G401 (cell line): Measurements from ENCODE around the gene NDUFA5. TPM values are rescaled to one million over a fixed set of nuclear protein-coding genes. Genes with fewer than 3 reads are reported as not detected.
A peak's percentile ranks its signal among the peaks of the same experiment; 100 is the strongest.

Experiments used
- DNase-seq: peaks from one replicate; pipeline ENCODE4 v3.0.0-alpha.2; 2015; ENCODE audit warnings: low spot score
- in situ Hi-C: cut with HindIII; loops from 2 replicates; pipeline ENCODE4 v1.10.0; 2016; ENCODE audit warnings: low sequenced_read_pairs, mixed read lengths
- total RNA-seq: library from RNA; depleted of rRNA; stranded (reverse); fragments of >200 nt; shearing (Covaris generic); gene quantifications from 2 replicates; pipeline ENCODE4 v1.2.3, GENCODE V29; 2014; rRNA removed

Gene NDUFA5
- total RNA-seq: 50.6 and 81.8 TPM in 2 replicates

DNA sequence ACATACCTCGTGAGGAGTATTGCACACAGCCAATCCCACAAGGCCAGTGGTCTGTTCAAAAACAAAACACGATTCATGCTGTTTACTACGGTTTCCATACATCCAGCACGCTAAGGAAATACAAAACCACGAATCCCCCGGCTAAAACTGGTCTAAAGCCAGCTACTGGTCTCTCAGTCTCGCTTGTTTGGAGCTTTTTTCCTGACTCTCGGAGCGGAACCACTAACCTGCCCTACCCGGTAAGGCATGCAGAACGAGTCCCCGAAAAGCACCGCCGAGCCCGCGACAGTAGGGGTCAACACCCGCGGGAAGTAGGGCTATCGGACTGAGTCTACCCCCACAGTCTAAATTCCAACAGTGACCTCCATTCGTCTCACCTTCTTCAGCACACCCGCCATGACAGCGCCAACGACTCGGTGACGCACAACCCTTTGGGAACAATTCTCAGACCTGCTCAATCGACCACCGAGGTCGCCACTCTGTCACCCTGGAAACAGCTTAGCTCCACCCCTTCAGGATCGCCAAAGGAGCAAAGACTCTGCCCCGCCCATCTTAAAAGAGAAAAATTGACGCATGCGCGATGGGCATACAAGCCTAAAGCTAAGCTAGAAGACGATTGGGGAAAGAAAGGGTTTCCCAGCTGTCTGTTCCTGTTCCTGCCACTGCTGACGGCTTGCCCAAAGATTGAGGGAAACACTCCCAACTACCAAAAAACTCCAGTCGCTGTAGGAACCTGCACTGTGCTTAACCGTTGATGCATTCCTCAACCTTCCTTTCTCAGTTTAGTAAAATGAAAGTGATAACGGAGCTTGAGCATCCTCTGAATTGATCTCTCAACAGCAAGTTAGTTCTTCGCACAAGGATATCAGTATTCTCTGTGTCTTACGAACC, at the start of gene NDUFA5:
Gene NDUFA5, minus strand, starts transcription at position 421 of the 891 bp plus-strand sequence. Its CDS starts 23 bp downstream, at position 398.
- DNase-seq: peak; percentile 100
- in situ Hi-C loops: no loop called here

DNA sequence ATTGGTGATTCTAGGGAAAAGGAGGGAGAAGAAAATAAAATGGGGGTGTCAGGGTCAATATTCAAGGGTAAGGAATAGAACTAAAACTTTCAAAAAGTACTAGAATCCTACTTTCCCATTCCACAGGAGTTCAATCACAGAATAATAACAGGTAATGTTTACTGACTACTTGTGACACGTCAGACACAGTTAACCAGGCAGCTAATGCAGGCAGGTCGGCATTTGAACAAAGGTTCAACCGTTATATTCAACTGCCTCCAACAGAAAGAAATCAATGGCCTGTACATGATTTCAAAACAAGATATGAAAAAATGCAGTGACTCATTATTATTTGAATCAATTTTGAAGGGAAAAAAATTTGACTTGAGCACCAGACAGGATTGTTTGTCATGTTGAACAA, 47.1 kb upstream of the NDUFA5 start:
- in situ Hi-C loops: no loop called here
- no peak for DNase-seq

DNA sequence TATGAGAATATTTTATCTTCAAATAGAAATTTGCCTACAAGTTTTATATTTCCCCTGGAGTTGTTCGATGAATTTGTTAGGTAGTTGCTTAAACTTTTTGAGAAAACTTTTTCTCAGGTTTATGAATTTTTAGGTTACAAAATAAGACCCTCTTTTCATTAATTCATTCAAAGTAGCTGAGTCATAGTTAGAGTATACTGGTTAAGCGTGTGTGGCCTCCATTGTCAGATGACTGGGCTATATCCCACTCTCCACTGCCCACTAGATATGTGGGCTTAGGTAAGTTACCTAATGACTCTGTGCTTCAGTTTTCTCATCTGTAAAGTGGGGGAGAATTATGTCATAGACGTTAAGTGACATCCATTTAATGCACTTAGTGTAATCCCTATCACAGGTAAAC, 45.0 kb upstream of the NDUFA5 start:
- in situ Hi-C loops: no loop called here

DNA sequence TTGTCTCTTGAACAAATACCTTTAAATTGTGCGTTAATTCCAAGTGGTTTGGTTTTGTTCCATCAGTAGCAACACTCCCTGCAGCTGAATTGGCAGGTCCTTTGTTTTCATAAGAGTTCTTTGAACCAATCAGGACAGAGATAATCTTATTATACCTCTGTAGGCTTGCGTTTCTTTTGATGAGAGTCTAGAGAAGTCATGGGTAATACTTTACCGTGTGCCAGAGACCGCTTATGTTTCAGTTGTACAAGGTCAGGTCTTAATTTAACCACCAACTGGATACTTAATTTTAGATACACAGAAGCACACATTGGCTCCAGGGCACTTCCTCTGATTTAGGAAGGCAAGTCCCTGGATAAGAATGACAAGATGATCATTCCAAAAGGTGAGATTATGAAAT, 43.9 kb upstream of the NDUFA5 start, which contains the start of gene ASB15:
Gene ASB15, plus strand, starts transcription at position 292 of the 400 bp plus-strand sequence. CDS start 12,682 bp downstream, outside the sequence.
- DNase-seq: peak; percentile 15
- in situ Hi-C loops: no loop called here

More for the DNA sequence above, 45.0 kb upstream of the NDUFA5 start:
- DNase-seq: no peak

DNA sequence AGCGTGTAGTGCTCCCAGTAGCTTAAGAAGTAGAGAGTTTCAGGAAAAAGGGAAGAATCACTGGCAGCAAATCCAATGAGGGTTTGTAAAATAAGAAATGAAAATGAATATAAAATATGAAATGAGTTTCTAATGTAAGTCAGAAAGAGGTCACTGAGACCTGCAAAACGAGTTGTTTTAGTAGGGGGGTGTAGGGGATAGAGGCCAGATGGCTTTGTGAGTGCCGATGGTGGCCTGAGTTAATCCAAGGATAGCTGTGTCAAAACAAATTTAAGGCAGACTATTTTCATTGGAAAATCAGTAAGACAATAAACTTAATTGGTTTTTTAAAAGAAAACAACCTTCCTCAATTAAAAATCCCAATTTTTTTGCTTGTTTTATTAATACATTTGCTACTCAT, 43.3 kb upstream of the NDUFA5 start:
- in situ Hi-C loops: no loop called here
- no peak for DNase-seq

DNA sequence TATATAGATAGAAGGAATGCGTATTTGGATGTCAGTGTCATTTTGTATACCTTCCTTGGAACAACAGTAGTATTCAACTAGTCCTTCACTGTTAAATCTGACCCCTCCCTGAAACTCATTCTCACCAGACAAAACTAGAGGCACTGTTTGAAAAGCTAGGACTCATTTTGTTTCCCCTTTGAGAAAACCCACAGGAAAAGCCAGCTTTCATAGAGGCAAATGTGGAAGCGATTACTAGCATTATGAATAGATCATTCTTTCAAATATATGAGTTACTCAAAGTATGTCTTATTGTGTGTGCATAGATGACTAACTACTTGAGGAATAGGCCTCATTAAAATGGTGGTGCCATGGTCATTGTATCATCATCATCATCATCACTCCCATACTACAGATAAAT, 42.1 kb upstream of the NDUFA5 start:
- in situ Hi-C loops: no loop called here
- DNase-seq: no peak

DNA sequence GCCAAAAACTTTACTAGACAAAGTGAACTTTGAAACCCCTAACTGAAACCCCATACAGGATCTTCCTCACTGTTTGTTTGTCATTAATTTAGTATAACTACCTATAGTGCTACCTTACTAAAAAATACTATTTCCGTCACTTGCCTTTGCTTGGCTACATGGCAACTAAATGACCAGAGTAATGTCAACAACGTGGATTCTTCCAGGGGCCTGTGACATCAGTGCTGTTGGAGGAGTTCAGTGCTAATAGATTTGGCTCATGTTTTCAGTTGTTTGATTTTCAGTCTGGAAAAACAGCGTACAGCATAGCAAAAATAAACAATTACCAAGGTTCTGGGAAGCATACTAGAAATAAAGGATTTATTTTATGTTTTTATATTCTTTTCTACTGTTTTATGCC, 41.0 kb upstream of the NDUFA5 start:
- no peak for DNase-seq
- in situ Hi-C loops: no loop called here

DNA sequence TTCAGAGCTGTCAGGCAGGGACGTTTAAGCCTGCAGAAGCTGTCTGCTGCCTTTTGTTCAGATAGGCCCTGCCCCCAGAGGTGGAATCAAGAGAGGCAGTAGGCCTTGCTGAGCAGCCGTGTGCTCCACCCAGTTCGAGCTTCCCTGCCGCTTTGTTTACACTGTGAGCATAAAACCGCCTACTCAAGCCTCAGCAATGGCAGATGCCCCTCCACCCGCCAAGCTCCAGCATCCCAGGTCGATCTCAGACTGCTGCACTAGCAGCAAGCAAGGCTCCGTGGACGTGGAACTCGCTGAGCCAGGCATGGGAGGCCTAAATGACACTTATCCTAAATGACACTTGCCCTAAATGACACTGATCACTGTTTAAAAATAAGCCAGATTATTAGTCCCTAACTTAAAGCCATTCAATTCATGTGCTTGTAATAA, 37.2 kb upstream of the NDUFA5 start:
- in situ Hi-C loops: no loop called here
- DNase-seq: no peak

DNA sequence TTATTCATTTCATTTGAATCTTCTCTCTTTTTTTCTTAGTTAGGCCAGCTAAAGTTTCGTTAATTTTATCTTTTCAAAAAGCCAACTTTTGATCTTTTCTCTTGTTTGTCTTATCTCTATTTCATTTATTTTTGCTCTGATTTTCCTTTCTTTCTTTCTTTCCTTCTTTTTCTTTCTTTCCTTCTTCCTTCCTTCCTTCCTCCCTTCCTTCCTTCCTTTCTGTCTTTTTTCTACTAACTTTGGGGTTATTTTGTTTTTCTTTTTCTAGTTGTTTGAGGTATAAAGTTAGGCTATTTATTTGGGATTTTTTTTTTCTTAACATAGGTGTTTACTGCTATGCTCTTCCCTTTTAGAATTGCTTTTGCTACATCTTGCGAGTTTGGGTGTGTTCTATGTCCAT, 30.8 kb upstream of the NDUFA5 start:
- no peak for DNase-seq
- in situ Hi-C loops: no loop called here

DNA sequence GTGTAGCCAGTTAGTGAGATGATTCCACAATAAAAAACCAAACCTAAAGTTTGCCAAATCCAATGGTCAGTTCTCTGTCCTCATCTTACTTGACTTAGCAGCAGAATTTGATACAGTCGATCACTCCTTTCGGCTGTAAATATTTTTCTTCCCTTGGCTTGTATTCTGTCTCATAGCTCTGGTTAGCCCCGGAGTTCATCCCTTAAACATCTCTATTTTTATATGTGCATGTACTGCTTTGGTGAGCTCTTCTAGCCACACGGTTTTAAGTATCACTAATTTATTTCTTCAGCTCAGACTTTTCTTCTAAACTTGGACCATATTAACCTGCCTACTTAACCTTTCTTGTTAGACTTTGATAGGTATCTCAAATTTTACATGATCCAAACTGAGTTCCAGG, 26.2 kb upstream of the NDUFA5 start:
- in situ Hi-C loops: no loop called here
- no peak for DNase-seq

DNA sequence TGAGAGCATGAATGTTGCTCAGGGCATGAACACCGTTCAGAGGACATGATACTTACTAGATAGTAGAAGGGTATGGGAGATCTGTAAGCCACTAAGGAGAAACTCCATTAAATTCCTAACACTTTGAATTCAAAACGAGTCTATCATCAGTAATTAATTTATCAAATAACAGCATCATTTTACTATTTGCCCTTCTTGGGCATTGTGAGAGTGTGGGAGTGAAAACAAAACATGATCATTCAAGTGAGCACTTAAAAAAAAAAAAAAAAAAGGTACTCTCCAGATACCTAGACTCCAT, 23.5 kb upstream of the NDUFA5 start:
- no peak for DNase-seq
- in situ Hi-C loops: no loop called here

DNA sequence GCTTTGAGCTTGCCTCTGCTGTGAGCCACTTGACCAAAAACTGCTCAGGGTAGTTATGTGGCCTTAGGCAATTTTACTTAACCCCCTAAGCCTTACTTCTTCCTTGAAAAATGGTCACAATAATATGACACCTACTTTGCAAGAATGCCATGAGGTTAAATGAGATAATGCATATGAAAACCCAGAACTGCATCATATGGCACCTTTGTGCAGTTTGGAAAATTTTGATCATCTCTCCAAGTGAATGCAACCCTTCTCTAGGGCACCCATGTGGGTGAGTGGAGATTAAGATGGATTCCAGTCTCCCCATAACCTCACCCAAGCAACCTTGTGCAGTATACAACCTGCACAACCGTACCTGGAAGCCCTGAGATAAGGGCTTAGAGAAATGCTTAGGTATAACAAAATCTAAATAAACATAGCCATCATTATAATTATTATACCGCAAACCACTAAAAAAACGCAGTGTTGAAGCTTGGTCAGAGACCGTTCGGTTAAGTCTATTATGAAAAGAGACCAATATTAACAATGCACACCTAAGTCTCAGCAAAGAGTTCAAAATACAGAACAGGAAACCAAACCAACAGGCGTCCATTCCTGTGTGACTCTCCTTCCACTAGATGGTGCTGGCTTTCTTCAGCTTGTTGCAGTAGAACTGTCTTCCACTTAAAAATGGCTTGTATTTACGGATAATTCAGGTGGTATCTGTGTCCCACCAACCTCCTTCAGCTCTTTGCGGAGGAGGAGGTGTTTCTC, 23.0 kb upstream of the NDUFA5 start:
- DNase-seq: peak; percentile 48
- in situ Hi-C loops: no loop called here

DNA sequence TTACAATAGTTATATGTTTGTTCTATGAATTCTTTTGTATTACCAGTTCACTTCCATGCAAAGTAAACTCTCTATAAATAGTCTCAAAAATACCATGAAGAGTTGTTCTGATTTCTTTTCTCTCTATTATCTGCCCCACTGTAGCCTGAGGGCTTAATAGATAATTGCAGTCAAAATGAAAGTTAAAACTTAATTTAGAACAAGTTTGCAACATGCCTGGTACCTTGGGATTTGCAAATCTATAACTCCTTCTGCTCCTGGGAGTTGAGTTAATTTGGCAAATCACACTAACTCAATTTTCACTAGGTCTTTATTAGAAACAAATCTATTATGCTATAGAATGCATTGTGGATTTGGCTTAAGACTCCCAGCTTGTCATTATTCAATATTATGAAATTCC, 21.8 kb upstream of the NDUFA5 start:
- no peak for DNase-seq
- in situ Hi-C loops: no loop called here

DNA sequence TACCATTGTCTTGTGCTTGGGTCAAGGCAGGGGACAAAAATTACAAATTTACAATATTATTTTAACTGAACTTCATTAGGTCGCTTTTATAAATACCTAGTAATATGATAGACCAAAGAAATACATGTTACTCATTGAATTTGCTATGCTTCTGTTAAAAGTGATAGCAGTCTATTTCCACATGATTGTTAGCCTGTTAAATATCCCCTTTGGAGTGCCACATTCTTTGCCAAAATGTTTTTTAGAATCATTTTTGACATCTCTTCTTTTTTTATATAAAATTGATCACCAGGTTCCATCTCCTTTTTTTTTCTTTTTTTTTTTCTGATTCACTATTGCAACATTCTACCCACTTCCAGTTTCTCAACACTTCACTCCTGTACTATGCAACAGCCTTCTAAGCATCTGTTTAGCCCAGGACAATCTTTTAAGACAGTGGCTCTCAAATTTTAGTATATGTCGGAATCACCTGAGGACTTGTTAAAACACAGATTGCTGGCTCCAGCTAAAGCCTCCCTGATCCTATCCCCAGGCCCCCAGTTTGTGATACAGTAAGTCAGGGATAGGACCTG, 16.4 kb upstream of the NDUFA5 start:
- DNase-seq: no peak
- in situ Hi-C loops: no loop called here

DNA sequence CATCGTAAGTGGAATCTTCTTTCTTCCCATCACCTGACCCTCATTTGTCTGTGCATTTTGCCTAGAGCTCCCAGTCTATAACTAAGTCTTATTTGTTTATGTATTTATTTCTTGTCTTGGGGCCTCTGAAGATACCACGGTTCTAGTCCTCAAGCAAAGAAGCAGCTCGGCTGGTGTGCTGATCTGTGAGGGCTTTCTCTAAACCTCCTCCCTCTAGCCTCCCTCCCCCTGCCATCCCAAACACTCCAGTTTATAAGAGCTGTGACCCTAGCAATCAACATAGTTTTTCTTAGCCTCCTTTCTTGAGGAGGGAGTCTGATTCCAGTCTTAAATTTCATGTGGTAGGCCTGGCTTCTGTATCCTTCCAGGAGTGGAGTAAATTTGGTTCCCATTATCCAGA, 15.7 kb upstream of the NDUFA5 start:
- DNase-seq: no peak
- in situ Hi-C loops: no loop called here

DNA sequence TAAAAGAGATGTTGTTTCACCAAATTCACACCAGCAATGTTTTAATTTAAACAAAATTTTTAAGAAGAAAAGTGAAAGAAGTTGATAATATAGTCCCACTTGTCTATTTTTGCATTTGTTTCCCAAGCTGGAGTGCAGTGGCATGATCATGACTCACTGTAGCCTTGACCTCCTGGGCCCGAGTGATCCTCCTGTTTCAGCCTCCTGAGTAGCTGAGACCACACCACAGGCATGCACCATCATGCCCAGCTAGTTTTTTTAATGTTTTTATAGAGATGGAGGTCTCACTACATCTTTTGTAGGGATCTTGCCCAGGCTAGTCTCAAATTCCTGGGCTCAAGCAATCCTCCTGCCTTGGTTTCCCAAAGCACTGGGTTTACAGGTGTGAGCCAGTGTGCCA, 14.1 kb upstream of the NDUFA5 start:
- DNase-seq: no peak
- in situ Hi-C loops: no loop called here

DNA sequence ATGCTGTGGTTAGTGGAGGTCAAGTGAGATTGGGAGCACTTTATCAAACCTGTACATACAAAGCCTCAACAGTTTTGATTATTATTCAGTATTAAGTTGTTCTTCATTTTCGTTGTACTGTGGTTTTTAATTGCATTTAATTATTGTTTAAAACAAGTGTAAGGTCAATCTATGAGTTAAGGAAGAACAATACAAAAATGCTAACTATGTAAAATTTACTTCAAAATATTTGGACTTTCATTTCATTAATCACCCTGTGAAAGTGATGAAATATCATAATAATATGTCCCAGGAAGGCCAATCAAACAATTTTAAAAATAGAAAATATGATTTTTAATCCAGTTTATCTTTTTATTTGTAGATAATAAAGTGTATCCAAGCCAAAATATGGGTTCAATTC, 13.6 kb upstream of the NDUFA5 start:
- DNase-seq: no peak
- in situ Hi-C loops: no loop called here

DNA sequence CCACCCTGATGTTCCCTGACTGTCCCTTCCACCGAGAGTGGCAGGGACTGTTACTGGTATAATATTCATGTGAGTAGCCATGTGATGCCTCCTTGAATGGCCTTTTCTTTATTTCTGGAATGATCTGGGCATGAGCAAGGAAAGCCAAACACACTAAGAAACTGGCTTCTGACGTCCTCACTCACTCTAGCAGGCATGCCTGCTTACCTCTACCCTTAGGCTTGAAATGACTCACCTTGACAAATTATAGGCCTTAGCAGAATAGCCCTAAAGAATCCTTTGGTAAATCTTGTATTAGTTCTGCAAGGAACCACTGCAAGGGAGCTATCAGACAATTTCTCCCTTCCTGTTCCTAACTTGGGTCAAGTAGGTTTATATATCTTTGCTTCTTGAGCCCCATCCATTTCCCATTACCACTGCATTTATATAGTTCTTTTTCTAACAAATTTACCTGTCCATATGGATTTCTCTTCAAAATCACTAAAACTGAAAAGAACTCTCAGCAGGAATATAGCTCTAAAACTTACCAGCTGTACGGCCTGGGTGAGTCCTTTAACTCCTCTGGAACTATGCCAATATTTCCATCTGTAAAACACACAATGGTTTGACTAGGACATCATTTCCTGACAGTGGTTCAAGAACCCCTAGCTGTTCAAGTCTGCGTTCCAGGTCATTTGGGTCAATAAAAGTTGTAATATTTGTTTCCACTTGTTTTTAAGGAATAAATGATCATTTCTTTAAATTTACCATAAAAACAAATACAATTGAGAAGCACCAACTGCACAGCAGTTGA, 13.0 kb upstream of the NDUFA5 start:
- in situ Hi-C loops: no loop called here
- no peak for DNase-seq

DNA sequence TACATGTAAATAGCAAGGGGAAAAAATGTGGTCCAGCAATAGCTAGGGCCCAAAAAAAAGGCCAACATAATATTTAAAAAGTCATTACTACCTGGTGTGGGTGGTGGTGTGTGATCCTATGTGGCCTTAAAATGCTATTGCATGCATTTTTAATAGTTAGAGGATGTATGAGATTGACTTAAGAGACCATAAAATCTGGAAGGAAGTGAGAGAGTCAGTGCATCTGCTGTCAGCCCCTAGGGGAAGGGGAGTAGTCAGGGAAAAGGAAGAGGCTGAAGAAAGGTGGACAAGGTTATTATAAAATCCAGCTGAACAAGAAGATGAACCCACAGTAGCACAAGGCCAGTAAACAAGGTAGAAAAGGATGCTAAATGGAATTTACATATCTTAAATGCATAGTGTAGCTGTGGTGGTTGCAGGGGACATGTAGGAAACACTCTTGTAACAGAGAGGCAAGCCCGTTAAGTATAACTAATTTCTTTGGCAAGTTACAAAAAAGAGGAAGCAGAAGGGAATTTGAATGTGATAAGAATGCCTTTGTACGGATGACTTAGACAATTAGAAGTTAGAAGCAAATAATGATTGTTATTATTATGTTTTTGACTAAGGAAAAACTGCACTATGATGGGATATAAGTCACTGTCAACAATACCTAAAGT, 11.9 kb upstream of the NDUFA5 start:
- DNase-seq: no peak
- in situ Hi-C loops: no loop called here
